Activated T-cell treated with anti-CD3 and anti-CD28 coated beads, Interleukin-2, amount 50 U/mL, for 48 hours (primary cell): ENCODE measurements around the gene CDRT4.

ENCODE experiments used
- DNase-seq, 2 experiments: peaks; one replicate each; pipeline ENCODE4 v3.0.0-alpha.2; 2020

Gene CDRT4

GRCh38 chr17:15388356-15389041 lies 78.9 kb downstream of the CDRT4 start:
- DNase-seq = no peak

- DNase-seq = no peak
These were observed 81.3 kb downstream of the CDRT4 start for GRCh38 chr17:15386083-15386482.
